Measurements from ENCODE around the gene GSK3B.

- TF ChIP-seq CTCF (conservative IDR thresholded peaks at IDR 0.05; ENCODE audit: low read depth in 2 of 2), result no peak
- TF ChIP-seq POLR2AphosphoS5 (IDR thresholded peaks at IDR 0.05; ENCODE audit: low read depth), result no peak
- no peak for TF ChIP-seq EZH2phosphoT487 (IDR thresholded peaks at IDR 0.05; ENCODE audit: unreplicated experiment)
- TF ChIP-seq, protein P1, sequence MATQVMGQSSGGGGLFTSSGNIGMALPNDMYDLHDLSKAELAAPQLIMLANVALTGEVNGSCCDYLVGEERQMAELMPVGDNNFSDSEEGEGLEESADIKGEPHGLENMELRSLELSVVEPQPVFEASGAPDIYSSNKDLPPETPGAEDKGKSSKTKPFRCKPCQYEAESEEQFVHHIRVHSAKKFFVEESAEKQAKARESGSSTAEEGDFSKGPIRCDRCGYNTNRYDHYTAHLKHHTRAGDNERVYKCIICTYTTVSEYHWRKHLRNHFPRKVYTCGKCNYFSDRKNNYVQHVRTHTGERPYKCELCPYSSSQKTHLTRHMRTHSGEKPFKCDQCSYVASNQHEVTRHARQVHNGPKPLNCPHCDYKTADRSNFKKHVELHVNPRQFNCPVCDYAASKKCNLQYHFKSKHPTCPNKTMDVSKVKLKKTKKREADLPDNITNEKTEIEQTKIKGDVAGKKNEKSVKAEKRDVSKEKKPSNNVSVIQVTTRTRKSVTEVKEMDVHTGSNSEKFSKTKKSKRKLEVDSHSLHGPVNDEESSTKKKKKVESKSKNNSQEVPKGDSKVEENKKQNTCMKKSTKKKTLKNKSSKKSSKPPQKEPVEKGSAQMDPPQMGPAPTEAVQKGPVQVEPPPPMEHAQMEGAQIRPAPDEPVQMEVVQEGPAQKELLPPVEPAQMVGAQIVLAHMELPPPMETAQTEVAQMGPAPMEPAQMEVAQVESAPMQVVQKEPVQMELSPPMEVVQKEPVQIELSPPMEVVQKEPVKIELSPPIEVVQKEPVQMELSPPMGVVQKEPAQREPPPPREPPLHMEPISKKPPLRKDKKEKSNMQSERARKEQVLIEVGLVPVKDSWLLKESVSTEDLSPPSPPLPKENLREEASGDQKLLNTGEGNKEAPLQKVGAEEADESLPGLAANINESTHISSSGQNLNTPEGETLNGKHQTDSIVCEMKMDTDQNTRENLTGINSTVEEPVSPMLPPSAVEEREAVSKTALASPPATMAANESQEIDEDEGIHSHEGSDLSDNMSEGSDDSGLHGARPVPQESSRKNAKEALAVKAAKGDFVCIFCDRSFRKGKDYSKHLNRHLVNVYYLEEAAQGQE (IDR thresholded peaks at IDR 0.05; ENCODE audit: unreplicated experiment), result no peak
Observed at GRCh38 chr3:120092474-120092873, 1.8 kb downstream of the GSK3B start.

Data from GM23338 (cell line).